ENCODE results near the gene GALNTL6.
A peak's percentile ranks its signal among the peaks of the same experiment; 100 is the strongest.
"Not testable (repeated sequence)": the region's sequence is repeated elsewhere in the genome, so short reads cannot be mapped to it uniquely, and the experiment has no call there.

Gene GALNTL6

GRCh38 chr4:172895699-172896098 lies 1082.5 kb downstream of the GALNTL6 start:
- DNase-seq: no peak

DNA sequence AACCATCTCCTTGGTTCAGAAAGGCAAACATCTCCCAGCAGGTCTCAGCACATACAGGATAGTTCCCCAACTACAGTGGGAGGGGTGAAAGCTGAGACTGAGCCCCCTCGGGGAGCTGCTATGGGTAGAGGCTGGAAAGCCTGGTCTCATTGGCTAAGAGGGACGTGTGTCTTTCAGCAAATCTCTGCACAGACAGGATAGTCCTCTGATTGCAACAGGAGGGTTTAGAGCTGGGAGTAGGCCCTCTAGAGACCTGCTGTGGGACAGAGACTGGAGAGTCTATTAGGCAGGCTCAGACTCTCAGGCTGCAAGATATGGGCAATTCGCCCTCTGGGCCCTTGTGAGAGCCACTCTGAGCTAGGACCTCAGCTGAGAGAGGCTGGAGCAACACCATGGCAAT lies 1083.8 kb downstream of the GALNTL6 start:
- no peak for DNase-seq

DNA sequence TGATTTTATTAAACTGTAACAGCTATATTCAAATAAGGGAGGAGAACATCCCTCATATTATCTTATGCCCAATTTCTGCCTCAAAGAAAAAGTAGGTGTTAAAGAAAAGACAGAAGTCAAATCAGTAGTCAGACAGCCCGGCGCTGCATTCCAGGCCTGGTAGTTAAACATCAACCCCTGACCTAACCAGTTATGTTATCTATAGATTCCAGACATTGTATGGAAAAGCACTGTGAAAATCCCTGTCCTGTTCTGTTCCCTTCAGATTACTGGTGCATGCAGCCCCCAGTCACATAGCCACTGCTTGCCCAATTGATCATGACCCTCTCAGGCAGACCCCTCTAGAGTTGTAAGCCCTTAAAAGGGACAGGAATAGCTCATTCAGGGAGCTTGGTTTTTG lies 1085.5 kb downstream of the GALNTL6 start:
- DNase-seq: no peak

- DNase-seq: no peak
These were observed 1086.7 kb downstream of the GALNTL6 start for GRCh38 chr4:172899861-172900260.

DNA sequence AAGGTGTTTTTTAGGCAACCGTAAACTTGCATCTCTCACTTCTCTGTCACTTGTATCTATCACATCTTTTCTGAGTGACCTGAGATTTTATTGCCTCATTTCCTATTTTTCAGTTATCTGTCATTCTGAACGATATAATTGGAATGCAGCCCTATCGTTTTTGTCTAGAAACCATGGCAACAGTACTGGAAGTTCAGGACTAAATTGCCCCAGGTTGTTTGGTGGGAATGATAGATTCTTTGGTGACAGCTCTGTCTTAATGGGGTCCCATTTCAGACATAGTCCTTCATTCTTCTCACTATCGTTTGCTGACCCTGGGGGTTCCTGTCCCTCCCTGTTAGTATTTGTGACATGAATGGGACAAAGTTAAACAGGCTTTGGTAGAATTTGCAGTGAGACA lies 1087.7 kb downstream of the GALNTL6 start:
- DNase-seq: no peak

DNA sequence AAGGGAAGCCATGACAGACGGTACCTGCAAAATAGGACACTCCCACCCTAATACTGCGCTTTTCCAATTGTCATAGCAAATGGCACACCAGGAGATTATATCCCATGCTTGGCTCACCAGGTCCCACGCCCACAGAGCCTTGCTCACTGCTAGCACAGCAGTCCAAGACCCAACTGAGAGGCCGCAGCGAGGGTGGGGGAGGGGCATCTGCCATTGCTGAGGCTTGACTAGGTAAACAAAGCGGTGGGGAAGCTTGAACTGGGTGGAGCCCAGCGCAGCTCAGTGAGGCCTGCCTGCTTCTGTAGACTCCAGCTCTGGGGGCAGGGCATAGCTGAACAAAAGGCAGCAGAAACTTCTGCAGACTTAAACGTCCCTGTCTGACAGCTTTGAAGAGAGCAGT lies 1099.3 kb downstream of the GALNTL6 start:
- DNase-seq: not testable (repeated sequence)

- not testable (repeated sequence) for DNase-seq
These were observed 1104.2 kb downstream of the GALNTL6 start for GRCh38 chr4:172917403-172917802.

- no peak for DNase-seq
These were observed 1106.1 kb downstream of the GALNTL6 start for GRCh38 chr4:172919269-172919668.

GRCh38 chr4:172927096-172927814 lies 1114.1 kb downstream of the GALNTL6 start:
- no peak for DNase-seq

- no peak for DNase-seq
These were observed 1115.1 kb downstream of the GALNTL6 start for GRCh38 chr4:172928347-172928746.

DNA sequence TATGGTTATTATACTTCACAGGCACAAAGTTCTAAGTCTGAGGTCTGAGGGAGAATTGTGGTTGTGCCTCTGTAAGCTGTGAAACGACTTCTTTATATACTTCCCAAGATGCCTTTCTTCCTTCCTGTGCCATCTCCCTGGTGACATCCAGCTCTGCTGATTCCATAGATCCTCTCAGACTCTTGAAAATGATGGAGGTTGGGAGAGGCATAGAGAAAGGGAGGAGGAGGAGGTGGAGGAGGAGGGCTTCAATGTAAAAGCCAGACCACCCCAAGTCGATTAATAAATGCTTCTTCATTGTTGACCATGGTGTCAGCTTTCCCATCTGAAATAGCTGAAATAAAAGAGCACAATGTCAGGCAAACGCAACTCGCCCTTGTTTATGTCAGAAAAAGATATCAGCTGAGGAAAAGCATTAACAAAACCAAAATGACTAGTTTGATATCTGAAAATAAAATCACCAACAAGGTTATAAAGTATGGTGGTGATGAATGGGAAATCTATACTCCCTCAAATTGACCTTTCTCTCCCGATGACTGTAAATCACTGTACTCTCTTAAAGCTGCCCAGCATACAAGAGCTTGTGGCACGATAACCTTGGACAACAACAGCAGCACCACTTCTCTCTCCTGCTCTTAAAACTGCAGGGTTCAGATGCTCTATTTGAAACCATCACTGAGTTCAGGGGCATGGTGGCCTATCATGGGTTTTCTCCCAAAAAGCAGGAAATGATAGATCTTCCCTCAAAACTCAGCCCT lies 1125.0 kb downstream of the GALNTL6 start:
- no peak for DNase-seq

- no peak for DNase-seq
These were observed 1125.7 kb downstream of the GALNTL6 start for GRCh38 chr4:172938870-172939269.

- no peak for DNase-seq
These were observed 1129.6 kb downstream of the GALNTL6 start for GRCh38 chr4:172942840-172943239.

GRCh38 chr4:172945611-172946010 lies 1132.4 kb downstream of the GALNTL6 start:
- DNase-seq: no peak

GRCh38 chr4:172946503-172946902 lies 1133.3 kb downstream of the GALNTL6 start:
- DNase-seq: no peak

- DNase-seq: no peak
These were observed 1134.4 kb downstream of the GALNTL6 start for GRCh38 chr4:172947594-172947993.

DNA sequence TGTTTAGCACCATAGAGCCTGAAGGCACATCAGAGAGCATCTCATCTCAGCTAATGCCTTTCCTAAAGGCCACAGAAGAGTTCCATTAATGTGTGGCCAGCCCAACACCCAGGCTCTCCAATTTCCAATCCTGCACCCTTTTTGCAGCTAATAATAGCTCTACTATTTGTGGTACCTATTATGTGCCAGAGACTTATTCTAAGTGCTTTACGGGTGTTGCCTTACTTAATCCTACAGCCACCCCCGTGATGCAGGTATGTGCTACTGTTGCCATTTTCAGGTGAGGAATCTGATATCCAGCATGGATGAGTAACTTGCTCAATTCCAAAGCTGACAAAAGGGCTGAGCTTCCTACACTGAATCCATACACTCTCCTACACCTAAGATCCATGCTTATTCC lies 1137.8 kb downstream of the GALNTL6 start:
- no peak for DNase-seq

DNA sequence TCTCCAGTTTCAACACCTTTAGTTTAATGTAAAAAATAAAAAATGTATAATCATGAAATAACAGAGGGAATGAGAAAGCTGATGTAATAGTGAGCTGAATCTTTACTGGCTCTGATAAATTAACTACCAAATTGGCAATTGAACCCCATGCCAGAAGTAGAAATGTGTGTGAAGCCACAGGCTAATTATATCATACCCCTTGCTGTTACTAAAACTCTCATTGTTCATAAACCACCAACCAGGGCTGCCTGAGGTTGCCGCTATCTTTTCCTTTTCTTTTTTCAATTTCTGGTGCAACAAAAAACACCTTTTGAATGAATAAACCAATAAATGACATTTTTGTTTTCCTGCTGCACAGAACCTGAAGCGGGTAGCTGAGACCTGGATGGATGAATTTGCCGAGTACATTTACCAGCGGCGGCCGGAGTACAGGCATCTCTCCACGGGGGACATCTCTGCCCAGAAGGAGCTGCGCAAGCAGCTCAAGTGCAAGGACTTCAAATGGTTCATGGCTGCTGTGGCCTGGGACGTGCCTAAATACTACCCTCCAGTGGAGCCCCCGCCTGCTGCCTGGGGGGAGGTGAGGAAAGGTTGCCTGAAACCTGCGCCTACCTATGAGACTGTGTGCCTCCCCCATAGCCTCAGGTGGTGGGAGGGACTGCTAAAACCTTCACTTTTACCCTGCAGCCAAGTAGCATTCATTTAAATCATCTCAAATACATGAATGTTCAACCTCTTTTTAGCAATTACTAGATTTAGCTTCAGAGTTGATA lies 1138.7 kb downstream of the GALNTL6 start:
- no peak for DNase-seq

DNA sequence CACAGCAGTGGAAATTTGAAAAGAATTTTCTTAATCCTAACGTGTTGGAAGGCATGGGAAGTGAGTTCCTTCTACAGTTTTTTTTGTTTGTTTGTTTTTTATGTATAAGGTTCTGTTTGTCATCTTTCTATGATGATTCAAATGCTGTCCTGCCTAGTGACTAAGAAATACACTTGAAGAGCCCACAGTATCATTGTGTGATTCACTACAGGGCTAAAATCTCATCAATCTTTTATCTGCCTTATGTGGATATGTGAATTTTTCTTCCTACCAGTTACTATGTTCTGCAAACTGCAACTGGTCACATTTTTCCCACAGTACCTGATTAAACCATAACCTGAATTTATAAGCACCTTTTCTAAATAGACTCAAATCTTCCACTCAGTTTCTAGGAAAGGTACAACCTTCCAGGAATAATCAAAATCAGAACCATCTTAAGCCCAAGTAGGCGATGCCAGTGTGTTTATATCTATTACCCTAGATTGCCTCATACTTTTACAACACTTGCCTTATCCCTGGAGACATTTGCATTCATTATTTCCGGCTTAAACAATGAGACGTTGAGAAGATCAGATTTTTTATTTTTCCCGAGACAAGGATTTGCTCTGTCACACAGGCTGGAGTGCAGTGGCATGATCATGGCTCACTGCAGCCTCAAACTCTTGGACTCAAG lies 1140.8 kb downstream of the GALNTL6 start:
- DNase-seq: no peak

GRCh38 chr4:172956340-172956739 lies 1143.1 kb downstream of the GALNTL6 start:
- not testable (repeated sequence) for DNase-seq

DNA sequence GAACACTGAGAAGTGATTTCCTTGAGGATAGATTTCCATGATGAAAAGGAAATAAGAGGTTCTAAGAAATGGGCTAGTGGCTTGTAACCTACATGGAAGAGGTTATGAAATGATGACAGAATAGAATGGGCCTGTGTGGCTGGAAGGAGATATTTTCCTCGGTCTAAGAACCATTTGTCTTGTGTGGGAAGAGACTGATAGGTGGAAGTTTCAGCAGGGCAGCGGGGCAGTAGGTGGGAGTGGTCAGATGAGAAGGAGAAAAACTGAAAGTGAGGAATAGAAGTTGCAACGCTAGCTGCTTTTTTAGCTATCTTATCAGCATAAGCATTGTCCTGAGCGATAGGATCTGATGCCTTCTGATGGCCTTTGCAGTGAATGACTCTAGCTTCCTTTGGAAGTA lies 1144.0 kb downstream of the GALNTL6 start:
- no peak for DNase-seq

DNA sequence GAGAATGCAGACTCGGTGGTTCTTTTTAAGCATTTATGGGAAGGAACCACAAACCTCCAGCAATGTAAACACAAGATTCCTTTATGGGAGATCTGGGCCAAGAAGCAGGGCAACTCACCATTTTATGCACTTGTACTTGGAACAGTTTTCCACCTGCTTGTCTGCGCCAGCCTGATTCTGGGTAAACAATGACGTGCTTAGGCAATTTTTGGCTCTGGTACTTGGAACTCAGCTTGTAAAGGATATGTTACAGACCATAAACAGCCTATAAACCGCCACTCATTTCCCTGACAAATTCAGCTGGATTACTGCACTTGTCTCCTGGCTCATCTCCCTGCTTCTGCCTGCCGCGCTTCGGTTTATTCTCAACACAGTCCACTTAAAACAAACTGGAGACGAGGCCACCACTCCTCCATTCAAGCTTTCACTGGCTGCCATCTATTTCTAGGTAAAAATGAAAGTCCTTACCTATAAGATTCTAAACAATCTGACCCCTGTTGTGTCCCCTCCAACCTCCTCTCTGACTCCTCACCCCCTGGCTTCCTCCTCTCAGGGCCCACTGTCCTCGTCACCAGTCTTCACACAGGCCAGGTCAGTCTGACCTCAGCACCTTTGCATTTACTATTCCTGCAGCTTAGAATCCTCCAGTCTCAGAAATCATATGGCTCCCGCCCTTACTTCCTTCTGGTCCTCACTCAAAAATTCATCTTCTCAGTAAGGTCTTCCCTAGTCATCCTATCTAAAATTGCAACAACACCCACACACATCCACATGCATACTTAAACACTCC lies 1149.6 kb downstream of the GALNTL6 start:
- DNase-seq: peak; percentile 56

Data from HCEC 1CT (cell line).